Keratinocyte (primary cell): ENCODE results near the gene FSTL5. TPM values are rescaled to one million over a fixed set of nuclear protein-coding genes. Genes with fewer than 3 reads are reported as not detected.

Experiments used
- DNase-seq: peaks from one replicate; pipeline ENCODE4 v3.0.0-alpha.2; 2011; ENCODE audit warnings: low read depth, missing footprints, low spot score
- FAIRE-seq: peaks from 2 replicates; lab custom pipeline; 2011; peaks lifted over from hg19 to GRCh38; lab: Jason Lieb, UNC
- H2AFZ ChIP-seq: 2 replicates; pipeline ENCODE4 v1.6.0; 2012; ENCODE audit warnings: low read length, control low read depth, inconsistent platforms; ENCODE audit not compliant: control insufficient read depth
- H3K27ac ChIP-seq: 2 replicates; pipeline ENCODE4 v1.5.1; 2011; ENCODE audit warnings: low read length; ENCODE audit not compliant: control insufficient read depth, insufficient read depth
- H3K27me3 ChIP-seq: 3 replicates; pipeline ENCODE4 v1.6.0; 2011; ENCODE audit warnings: low read length; ENCODE audit not compliant: control insufficient read depth, insufficient read depth; ENCODE audit errors: extremely low read depth
- H3K36me3 ChIP-seq, 2 experiments: 2 replicates in 1 of 2; 3 replicates in 1 of 2; pipeline ENCODE4 v1.5.1; 2011; ENCODE audit warnings: low read length in 2 of 2, mild to moderate bottlenecking in 1 of 2; ENCODE audit not compliant: control insufficient read depth in 2 of 2, insufficient read depth in 2 of 2; ENCODE audit errors: extremely low read depth in 1 of 2
- H3K4me1 ChIP-seq: 3 replicates; pipeline ENCODE4 v1.5.1; 2011; ENCODE audit warnings: low read length; ENCODE audit not compliant: control insufficient read depth, insufficient read depth; ENCODE audit errors: extremely low read depth
- H3K4me2 ChIP-seq: 3 replicates; pipeline ENCODE4 v1.6.0; 2011; ENCODE audit warnings: low read depth, low read length; ENCODE audit not compliant: control insufficient read depth, insufficient read depth; ENCODE audit errors: extremely low read depth
- H3K4me3 ChIP-seq, 3 experiments: fragments of 200-600 bp in 1 of 3; sonication (generic) in 1 of 3; 2 replicates in 2 of 3; 3 replicates in 1 of 3; pipeline ENCODE4 v1.5.1; 2011 to 2016; ENCODE audit warnings: low read length in 3 of 3, mild to moderate bottlenecking in 3 of 3, control low read depth in 2 of 3, inconsistent platforms in 1 of 3, low read depth in 1 of 3, mixed read lengths in 1 of 3, mixed run types in 1 of 3, moderate library complexity in 1 of 3; ENCODE audit not compliant: control insufficient read depth in 2 of 3, insufficient read depth in 2 of 3; ENCODE audit errors: extremely low read depth in 1 of 3
- H3K79me2 ChIP-seq: 2 replicates; pipeline ENCODE4 v1.6.0; 2012; ENCODE audit warnings: low read length; ENCODE audit not compliant: control insufficient read depth, insufficient read depth
- H3K9ac ChIP-seq: 3 replicates; pipeline ENCODE4 v1.6.0; 2011; ENCODE audit warnings: low read length; ENCODE audit not compliant: control insufficient read depth, insufficient read depth; ENCODE audit errors: extremely low read depth
- H3K9me1 ChIP-seq: 3 replicates; pipeline ENCODE4 v1.6.0; 2011; ENCODE audit warnings: low read length; ENCODE audit not compliant: control insufficient read depth, insufficient read depth; ENCODE audit errors: extremely low read depth
- H3K9me3 ChIP-seq: 2 replicates; pipeline ENCODE4 v1.5.1; 2012; ENCODE audit warnings: low read depth, low read length; ENCODE audit not compliant: control insufficient read depth
- H4K20me1 ChIP-seq: 3 replicates; pipeline ENCODE4 v1.6.0; 2011; ENCODE audit warnings: low read length; ENCODE audit not compliant: control insufficient read depth, insufficient read depth; ENCODE audit errors: extremely low read depth
- CTCF ChIP-seq, 3 experiments: IDR thresholded peaks in 1 of 3; conservative IDR thresholded peaks in 1 of 3; optimal IDR thresholded peaks in 1 of 3; 2 replicates in 2 of 3; 3 replicates in 1 of 3; pipeline versions ENCODE3 to v1.5.1; 2011; ENCODE audit warnings: low read length in 3 of 3, mild to moderate bottlenecking in 3 of 3, moderate library complexity in 2 of 3, control low read depth in 1 of 3, inconsistent platforms in 1 of 3; ENCODE audit not compliant: insufficient read depth in 2 of 3; ENCODE audit errors: extremely low read depth in 1 of 3
- EZH2 ChIP-seq: IDR thresholded peaks from one replicate; pipeline ENCODE4 v1.6.1; 2012; ENCODE audit warnings: inconsistent platforms, mild to moderate bottlenecking, low read length, moderate library complexity
- dilution Hi-C: fragments of 300-500 bp; cut with MboI; formaldehyde crosslinking; loops from one replicate; pipeline ENCODE4 v1.7.0; 2020; ENCODE audit warnings: low sequenced_read_pairs; ENCODE audit not compliant: extremely low pct_ligation_motif_present
- polyA plus RNA-seq, 5 experiments: library from polyadenylated mRNA; depleted of rRNA in 3 of 5; stranded (reverse) in 3 of 5; stranded (forward) in 1 of 5; unstranded in 1 of 5; fragments of >200 nt; gene quantifications; 1 replicate in 1 of 5; 2 replicates in 3 of 5; 3 replicates in 1 of 5; pipeline versions ENCODE4 v1.2.1 to v1.2.3, GENCODE V29; 2011 to 2012; ENCODE audit warnings: missing spikeins in 2 of 5, low read depth in 1 of 5, low replicate concordance in 1 of 5

The FSTL5 gene
- polyA plus RNA-seq, 1 donor (not counting 4 experiments of a cell fraction or from before 2014, with no cell fraction given) = not detected

GRCh38 chr4:161604516-161605300 is 559.1 kb downstream of the FSTL5 start:
- H3K4me3 ChIP-seq = no peak overlapping the region
- H2AFZ ChIP-seq = no peak overlapping the region
- H3K9me3 ChIP-seq = no peaks in the 10 kb centered on the region
- H3K9me1 ChIP-seq = no peaks in the 10 kb centered on the region
- FAIRE-seq = no peak
- no peaks in the 10 kb centered on the region for H4K20me1 ChIP-seq
- DNase-seq = no peak
- no peaks in the 10 kb centered on the region for H3K27me3 ChIP-seq
- no peaks in the 10 kb centered on the region for H3K4me1 ChIP-seq
- H3K27ac ChIP-seq = no peak overlapping the region
- H3K9ac ChIP-seq = no peak overlapping the region
- TF ChIP-seq EZH2 (no peak), CTCF (optimal IDR thresholded peaks at IDR 0.05 in 1 of 3, IDR thresholded peaks at IDR 0.05 in 1 of 3, conservative IDR thresholded peaks at IDR 0.05 in 1 of 3; ENCODE audit: extremely low read depth in 1 of 3, insufficient read depth in 2 of 3, low read length in 3 of 3) (no peak)
- no peak overlapping the region for H3K4me2 ChIP-seq
- dilution Hi-C loops = no loop called here
- no peaks in the 10 kb centered on the region for H3K79me2 ChIP-seq
- H3K36me3 ChIP-seq = no peaks in the 10 kb centered on the region

- Histone ChIP-seq H2AFZ (no peak overlapping the region), H3K9ac (no peak overlapping the region)
These were observed 562.8 kb downstream of the FSTL5 start for GRCh38 chr4:161601011-161601410.

More at GRCh38 chr4:161601011-161601410, 562.8 kb downstream of the FSTL5 start:
- H3K27ac ChIP-seq = no peak overlapping the region
- H3K9me3 ChIP-seq = no peaks in the 10 kb centered on the region
- no peaks in the 10 kb centered on the region for H3K36me3 ChIP-seq
- TF ChIP-seq EZH2 = no peak
- TF ChIP-seq CTCF (optimal IDR thresholded peaks at IDR 0.05 in 1 of 3, IDR thresholded peaks at IDR 0.05 in 1 of 3, conservative IDR thresholded peaks at IDR 0.05 in 1 of 3; ENCODE audit: extremely low read depth in 1 of 3, insufficient read depth in 2 of 3, low read length in 3 of 3) = no peak
- no peaks in the 10 kb centered on the region for H3K9me1 ChIP-seq
- dilution Hi-C loops = no loop called here
- H3K4me1 ChIP-seq = no peaks in the 10 kb centered on the region
- no peak overlapping the region for H3K4me3 ChIP-seq
- no peaks in the 10 kb centered on the region for H4K20me1 ChIP-seq
- DNase-seq (no peak), FAIRE-seq (no peak)
- no peaks in the 10 kb centered on the region for H3K79me2 ChIP-seq
- H3K4me2 ChIP-seq = no peak overlapping the region
- no peaks in the 10 kb centered on the region for H3K27me3 ChIP-seq
